ENCODE data around the gene IL10RB.

DNA sequence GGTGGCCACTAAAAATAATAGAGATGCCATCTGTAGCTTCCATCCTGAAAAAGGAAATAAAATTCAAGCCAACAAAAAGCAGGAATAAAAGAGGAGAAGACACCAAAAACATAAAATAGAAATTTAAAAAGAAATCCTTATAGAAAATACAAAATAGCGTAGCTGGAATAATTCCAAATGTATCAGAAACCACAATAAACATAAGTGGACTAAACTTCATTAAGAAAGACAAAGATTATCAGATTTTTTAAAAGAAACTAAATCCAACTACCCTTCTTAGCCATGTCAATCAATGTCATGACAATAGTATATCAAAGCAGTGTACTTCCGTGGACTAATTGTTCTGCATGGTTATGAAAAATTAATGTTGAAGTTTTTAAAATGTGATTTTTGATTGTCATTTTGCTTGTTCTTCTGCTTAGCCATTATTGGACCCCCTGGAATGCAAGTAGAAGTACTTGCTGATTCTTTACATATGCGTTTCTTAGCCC lies 13.2 kb downstream of the IL10RB start:
- no peak for TF ChIP-seq POLR2A (IDR thresholded peaks at IDR 0.05)
- TF ChIP-seq, protein P1, sequence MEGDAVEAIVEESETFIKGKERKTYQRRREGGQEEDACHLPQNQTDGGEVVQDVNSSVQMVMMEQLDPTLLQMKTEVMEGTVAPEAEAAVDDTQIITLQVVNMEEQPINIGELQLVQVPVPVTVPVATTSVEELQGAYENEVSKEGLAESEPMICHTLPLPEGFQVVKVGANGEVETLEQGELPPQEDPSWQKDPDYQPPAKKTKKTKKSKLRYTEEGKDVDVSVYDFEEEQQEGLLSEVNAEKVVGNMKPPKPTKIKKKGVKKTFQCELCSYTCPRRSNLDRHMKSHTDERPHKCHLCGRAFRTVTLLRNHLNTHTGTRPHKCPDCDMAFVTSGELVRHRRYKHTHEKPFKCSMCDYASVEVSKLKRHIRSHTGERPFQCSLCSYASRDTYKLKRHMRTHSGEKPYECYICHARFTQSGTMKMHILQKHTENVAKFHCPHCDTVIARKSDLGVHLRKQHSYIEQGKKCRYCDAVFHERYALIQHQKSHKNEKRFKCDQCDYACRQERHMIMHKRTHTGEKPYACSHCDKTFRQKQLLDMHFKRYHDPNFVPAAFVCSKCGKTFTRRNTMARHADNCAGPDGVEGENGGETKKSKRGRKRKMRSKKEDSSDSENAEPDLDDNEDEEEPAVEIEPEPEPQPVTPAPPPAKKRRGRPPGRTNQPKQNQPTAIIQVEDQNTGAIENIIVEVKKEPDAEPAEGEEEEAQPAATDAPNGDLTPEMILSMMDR (IDR thresholded peaks at IDR 0.05 in 4 of 5, conservative IDR thresholded peaks at IDR 0.05 in 1 of 5): no peak
